Calu3 (cell line): ENCODE results near the gene WFDC2. TPM values are rescaled to one million over a fixed set of nuclear protein-coding genes. Genes with fewer than 3 reads are reported as not detected.

Experiments used
- BruUV-seq: library from RNA; stranded (reverse); fragments of 400-500 nt; replicated peaks from 2 replicates; lab custom pipeline; 2021; lab: Mats Ljungman, UMichigan
- CTCF ChIA-PET: fragments of 300-600 bp; sonication (Branson Sonifier 250); formaldehyde crosslinking; loops from one replicate; lab custom pipeline; 2022; ENCODE audit warnings: antibody characterized with exemption; lab: Charles Lee
- DNase-seq: peaks from one replicate; pipeline ENCODE4 v3.0.0; 2022
- H3K27ac Mint-ChIP-seq: one replicate; pipeline ENCODE4 v1.8.0; 2022; ENCODE audit warnings: mixed read lengths; ENCODE audit not compliant: unreplicated experiment
- H3K27me3 Mint-ChIP-seq: one replicate; pipeline ENCODE4 v1.8.0; 2022; ENCODE audit warnings: mixed read lengths; ENCODE audit not compliant: unreplicated experiment
- H3K36me3 Mint-ChIP-seq: one replicate; pipeline ENCODE4 v1.8.0; 2022; ENCODE audit warnings: mild to moderate bottlenecking, moderate library complexity, mixed read lengths; ENCODE audit not compliant: insufficient read depth, unreplicated experiment
- H3K4me1 Mint-ChIP-seq: one replicate; pipeline ENCODE4 v1.8.0; 2022; ENCODE audit warnings: mild to moderate bottlenecking, low read depth, mixed read lengths; ENCODE audit not compliant: unreplicated experiment
- H3K4me3 Mint-ChIP-seq: one replicate; pipeline ENCODE4 v1.8.0; 2022; ENCODE audit warnings: mild to moderate bottlenecking, low read depth, moderate library complexity, mixed read lengths; ENCODE audit not compliant: unreplicated experiment
- H3K9me3 Mint-ChIP-seq: one replicate; pipeline ENCODE4 v1.8.0; 2022; ENCODE audit warnings: low read depth, mixed read lengths; ENCODE audit not compliant: unreplicated experiment
- CTCF ChIP-seq: fragments of 200-600 bp; IDR thresholded peaks from one replicate; pipeline ENCODE4 v1.8.0; 2022; ENCODE audit warnings: antibody characterized with exemption; ENCODE audit not compliant: unreplicated experiment
- intact Hi-C: fragments of 100-400 bp; cut with micrococcal nuclease; formaldehyde crosslinking; loops from one replicate; pipeline ENCODE4 v1.10.0; 2022; ENCODE audit not compliant: unreplicated experiment
- total RNA-seq: library from RNA; stranded (reverse); gene quantifications from 2 replicates; pipeline ENCODE4 v1.2.3, GENCODE V29; 2022

Gene WFDC2
- total RNA-seq, 1 experiment from 2014 or later = 295 TPM

- intact Hi-C loops = no loop called here
- H3K4me3 Mint-ChIP-seq = no peak overlapping the region
- DNase-seq = no peak
- CTCF ChIA-PET = interaction anchor here (0.7 kb wide), 1 partner anchor 18 kb away, joined by 3 read pairs; the partner anchor contains the start of gene DBNDD2
- H3K9me3 Mint-ChIP-seq = no peaks in the 10 kb centered on the region
- BruUV-seq = no TSS peak
- H3K27ac Mint-ChIP-seq = no peak overlapping the region
- peaks cover 22% of the 10 kb centered on the region for H3K36me3 Mint-ChIP-seq
- no peaks in the 10 kb centered on the region for H3K4me1 Mint-ChIP-seq
- TF ChIP-seq CTCF = no peak
- no peaks in the 10 kb centered on the region for H3K27me3 Mint-ChIP-seq
These were observed 43.1 kb upstream of the WFDC2 start for GRCh38 chr20:45426320-45427016.

- Mint-ChIP-seq H3K4me3 (no peak overlapping the region), H3K27me3 (no peaks in the 10 kb centered on the region), H3K27ac (no peak overlapping the region), H3K9me3 (no peaks in the 10 kb centered on the region), H3K36me3 (peaks cover 19% of the 10 kb centered on the region), H3K4me1 (no peaks in the 10 kb centered on the region)
- no peak for DNase-seq
- intact Hi-C loops = no loop called here
- CTCF ChIA-PET = interaction anchor here (0.7 kb wide), 1 partner anchor 19 kb away, joined by 3 read pairs; the partner anchor contains the start of gene DBNDD2
- no TSS peak for BruUV-seq
- TF ChIP-seq CTCF = no peak
These were observed 42.1 kb upstream of the WFDC2 start for GRCh38 chr20:45427236-45428149.

- no peak for TF ChIP-seq CTCF
- Mint-ChIP-seq H3K4me1 (no peaks in the 10 kb centered on the region), H3K9me3 (no peaks in the 10 kb centered on the region), H3K36me3 (peaks cover 7% of the 10 kb centered on the region), H3K4me3 (no peak overlapping the region), H3K27ac (no peak overlapping the region), H3K27me3 (no peaks in the 10 kb centered on the region)
- intact Hi-C loops = no loop called here
- BruUV-seq = no TSS peak
- DNase-seq = no peak
- CTCF ChIA-PET = interaction anchor here (0.8 to 1.5 kb wide), 2 partner anchors 10 to 54 kb away, joined by 4 to 5 read pairs; no protein-coding TSS in a partner anchor
These were observed 39.9 kb upstream of the WFDC2 start for GRCh38 chr20:45429618-45430017.

- no peak overlapping the region for H3K27ac Mint-ChIP-seq
- H3K9me3 Mint-ChIP-seq = no peaks in the 10 kb centered on the region
- no peaks in the 10 kb centered on the region for H3K4me1 Mint-ChIP-seq
- no TSS peak for BruUV-seq
- no peak overlapping the region for H3K4me3 Mint-ChIP-seq
- no peak for DNase-seq
- H3K27me3 Mint-ChIP-seq = no peaks in the 10 kb centered on the region
- CTCF ChIA-PET = no interaction called here
- H3K36me3 Mint-ChIP-seq = peaks cover 7% of the 10 kb centered on the region
- intact Hi-C loops = no loop called here
- no peak for TF ChIP-seq CTCF
These were observed 37.3 kb upstream of the WFDC2 start for GRCh38 chr20:45432294-45432693.
